Measurements from ENCODE around the gene ARMH3.

The ARMH3 gene

DNA sequence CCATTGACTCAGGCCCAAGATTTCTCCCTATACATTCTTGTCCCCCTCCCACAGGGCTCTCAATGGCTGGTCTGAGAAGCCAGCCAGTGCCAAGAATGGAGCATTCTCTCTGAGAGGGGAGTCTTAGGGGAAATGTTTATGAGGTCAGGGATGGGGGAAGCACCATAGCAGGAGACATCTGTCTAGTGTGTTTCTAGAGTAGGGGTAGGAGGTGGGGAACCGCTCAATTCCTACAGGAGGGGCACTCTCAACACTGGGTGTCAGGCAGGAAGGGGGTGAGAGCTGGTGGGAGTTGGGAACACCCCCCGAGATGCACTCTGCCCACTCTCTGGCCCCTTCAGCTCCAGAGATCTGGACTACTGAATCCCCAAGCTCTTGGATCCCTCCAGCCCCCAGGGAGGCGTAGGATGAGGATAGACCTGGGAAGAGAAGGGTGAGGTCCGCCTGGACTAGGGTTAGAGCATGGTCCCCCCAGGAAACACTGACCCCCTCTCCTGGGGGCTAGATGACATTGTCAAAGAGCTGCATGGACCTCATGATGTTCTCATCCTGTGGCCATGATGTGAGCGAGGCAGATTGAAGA, 229.0 kb downstream of the ARMH3 start:
- DNase-seq = no peak

DNA sequence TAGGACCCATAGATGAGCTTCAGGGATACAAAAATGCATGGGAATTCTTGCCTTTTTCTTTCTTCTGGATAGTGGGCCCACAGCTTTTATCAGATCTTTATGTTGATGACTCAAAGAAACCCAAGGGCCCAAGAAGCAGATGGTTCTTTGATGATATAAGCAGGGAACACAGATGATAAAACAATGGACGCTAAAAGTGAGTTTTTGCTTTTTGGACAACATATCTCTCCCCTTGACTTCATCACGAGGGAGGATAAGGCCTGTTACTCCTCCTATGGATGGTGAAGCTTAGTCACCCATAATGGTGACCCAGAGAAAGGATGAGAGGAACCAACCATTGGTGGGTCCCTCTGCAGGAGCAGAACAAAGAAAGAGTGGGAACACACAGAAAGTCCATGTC, 231.2 kb downstream of the ARMH3 start:
- no peak for DNase-seq

DNA sequence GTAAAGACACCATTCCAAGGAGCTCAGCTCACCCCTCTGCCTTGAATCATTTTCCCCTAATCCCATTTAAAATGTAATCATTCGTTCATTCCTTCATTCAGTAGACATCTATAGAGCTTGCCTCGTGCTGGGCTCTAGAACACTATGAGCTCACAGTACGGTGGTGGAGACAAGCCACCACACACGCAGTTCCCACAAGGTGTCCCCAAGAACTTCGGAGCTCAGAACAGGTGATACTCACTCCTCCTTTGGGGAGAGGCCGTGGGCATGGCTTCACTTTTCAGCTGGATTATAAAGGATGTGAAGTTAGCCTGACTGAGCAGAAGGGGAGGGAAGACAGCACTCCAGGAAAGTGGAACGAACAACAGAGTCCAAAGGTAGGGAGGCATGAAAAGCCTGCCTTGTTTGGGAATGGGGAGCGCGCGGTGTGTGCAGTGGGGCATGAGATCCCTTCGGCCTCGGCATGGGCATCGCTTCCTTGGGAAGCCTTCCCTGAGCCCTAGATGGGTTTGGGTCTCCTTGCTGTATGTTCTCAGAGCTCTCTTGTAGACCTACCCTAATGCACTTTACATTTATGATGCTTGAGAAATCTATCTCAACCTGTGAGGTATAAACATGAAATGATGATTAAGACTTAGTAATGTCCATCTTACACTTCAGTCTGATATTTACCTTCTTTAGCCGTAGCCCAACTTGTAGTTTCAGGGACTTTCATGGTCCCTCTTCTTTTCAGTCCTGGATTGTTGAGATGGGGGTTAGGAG, 236.9 kb downstream of the ARMH3 start:
- DNase-seq = no peak

DNA sequence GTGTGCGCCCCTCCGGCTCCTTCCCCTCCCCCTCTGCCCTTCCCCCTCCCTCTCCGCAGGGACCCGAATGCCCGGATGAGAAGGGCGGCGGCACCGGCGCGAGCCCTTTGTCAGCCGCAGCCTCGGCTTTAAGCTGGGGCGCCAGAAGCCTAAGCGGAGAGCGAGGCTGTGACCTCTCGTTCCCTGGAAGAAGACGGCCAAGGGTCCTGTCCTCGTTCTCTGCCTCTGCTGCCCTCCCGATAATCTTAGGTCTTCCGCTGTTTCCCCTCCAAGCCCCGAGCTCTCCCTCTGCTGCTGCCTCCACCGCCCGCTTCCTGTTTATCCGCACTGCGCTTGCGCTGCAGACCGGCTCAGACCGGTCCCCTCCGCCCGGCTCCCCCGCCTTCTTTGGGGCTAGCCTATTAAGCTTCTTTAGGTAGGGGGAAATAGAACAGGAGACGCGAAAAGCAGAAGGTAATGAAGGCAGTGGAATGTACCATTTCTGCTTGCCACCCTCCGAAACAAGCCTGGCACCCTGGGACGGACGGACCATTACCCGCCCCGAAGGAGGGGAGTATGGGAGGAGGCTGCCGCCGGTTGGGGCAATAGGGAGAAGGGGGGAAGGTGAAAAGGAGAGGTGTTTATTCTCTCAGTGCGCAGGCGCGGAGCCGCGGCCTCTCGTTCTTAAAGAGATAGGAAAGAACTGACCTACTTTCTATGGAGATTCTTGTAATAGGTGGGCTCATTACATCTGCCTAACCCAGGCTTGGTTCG, 237.7 kb downstream of the ARMH3 start, which contains the start of gene OGA:
Gene OGA (minus strand): TSS at position 326 of the 753 bp plus-strand sequence. CDS start 422 bp downstream, outside the sequence.
- DNase-seq = peak; percentile 99

DNA sequence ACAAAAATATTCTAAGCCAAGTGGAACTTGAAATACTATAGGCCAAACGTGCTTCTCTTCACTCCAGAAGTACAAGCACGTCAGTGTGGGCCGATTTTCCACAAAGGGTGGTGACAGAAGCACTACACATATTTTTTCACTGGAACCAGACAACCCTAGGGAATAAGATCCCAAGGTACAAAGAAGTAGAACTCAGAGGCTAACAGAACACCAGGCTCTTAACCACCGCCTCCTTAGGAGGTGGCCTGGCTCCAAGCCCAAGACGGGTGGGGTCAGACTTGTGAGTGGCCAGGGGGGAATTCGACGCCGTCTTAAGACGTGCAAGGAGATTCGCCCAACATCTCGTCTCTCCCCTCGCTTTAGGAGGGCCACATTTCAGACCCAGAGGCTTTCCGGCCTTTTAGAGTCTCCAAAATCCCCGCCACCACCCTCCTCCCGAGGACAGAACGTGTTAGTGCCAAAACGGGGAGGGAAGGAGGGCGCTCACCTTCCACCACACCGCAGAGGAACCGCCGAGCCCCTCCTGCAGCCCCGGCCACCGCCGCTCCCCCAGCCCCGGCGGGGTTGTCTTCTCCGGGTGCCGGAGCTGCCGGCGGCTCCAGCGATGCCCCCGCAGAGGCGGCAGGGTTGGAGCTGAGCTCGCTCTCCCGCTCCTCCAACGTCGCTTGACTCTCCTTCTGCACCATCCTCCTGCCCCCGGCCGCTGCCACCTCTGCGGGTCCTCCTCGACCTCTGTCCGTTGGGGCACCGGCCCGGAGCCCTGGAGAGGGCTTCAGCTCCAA, 238.4 kb downstream of the ARMH3 start:
- DNase-seq = peak; percentile 35

DNA sequence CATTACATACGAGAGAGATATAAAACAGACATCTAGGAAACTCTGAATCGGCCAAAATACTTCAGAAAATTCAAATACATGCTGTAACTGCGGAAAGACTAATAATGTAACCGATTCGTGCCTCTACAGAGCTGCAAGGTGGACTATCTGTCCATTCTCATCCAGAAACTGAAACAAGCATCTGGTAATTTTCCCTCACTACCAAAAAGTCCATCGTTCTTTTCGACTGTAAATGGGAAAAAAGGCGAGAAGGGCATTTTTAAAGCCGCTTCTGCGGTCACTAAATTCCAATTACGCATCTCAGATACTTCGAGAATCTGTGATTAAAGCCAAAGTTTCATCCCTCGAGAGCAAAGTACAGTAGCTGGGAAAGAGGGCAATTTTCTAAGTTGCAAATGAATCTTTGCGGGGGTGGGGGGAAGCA, 239.0 kb downstream of the ARMH3 start:
- no peak for DNase-seq

DNA sequence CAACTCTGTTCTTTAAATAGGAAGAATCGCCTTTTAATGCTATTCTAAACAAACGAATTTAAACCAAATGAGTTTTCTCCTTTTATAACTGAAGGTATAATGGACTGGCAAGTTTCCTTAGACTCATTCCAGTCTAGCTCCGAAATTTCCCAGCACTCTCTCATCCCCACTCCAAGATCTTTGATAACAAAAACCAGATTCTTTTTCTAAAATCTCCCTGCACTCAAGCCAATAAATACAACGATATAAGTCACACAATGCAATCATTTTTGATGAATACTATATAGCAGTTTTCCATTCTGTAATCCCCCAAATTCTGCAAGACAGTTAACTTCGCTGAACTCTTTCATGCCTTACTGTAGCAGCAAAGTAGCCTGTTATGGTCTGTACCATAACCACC, 239.6 kb downstream of the ARMH3 start:
- DNase-seq = no peak

DNA sequence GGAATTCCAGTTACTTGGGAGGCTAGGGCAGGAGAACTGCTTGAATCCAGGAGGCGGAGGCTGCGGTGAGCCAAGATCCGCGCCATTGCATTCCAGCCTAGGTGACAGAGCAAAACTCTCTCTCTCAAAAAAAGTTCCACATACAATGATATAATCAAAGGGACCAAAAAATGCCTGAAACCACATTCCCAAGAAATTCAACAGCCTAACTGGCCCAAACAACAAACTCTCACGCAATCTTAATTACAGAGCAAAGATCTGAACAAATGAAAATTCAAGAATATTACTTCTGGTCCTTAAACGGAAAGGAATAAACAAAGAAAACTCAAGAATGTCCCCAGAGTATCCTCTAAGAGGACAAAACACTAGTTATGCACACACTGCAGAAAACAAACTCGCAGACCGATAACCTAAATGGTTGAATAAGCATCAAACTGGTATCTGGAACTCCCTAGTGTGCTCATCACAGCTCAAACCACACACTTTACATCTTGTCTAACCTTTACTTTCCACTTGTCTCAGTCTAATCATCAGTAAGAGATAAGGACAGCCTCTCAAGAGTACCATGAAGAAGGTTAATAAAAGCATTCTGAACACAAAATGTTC, 241.4 kb downstream of the ARMH3 start:
- DNase-seq = no peak

DNA sequence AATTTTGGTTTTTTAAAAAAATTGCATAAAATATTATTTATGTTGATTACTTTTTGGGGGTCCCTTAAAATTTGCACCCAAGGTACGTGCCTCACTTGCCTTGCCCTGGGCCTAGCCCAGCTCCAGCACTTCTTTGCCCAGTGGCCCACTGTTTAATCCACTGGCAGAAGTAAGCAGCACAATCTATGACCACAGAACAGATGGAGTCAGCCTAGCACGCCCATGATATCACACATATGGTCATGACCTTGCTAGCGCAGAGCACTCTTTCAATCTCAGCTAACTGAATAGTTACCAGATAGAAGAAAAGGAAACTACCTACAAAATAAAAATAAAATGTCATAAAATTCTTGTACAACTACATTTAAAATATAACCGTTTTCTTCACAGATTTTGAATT, 243.4 kb downstream of the ARMH3 start:
- no peak for DNase-seq

DNA sequence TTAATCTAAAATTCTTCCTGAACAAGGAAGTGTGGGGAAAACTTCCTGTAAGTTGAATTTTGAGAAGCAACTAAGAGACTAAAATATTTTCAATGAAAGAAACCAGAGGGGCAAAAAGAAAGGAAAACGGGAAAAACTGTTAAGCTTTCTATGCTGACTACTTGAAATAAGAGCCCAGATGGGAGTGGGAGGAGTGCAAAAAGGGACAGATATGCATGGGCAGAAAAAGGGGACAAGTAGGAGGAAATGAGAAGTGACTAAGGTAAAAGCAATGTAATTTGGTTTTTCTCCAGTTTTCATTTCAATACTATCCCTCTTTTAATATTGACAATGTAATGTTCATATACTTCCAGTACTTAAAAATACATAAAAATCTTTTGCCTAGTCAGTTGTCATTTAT, 248.8 kb downstream of the ARMH3 start:
- DNase-seq = no peak

DNA sequence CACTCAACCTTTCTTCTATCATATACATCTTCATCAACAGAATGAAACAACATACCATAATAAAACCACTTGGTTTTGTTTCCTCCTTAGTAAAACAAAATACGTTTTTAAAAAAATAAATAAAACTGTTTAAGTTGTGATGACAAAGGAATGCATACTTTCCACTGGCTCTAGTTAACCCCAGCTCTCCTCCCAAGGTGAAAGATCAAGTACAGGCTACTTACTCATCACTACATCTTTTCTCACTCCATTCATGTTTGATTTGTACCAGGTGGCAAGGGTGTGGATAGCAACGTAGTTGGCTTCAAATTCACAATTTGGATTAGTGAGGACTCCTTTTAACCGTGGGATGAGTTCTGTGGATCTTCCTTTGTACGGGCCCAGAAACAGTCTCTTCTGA, 252.5 kb downstream of the ARMH3 start:
- no peak for DNase-seq

DNA sequence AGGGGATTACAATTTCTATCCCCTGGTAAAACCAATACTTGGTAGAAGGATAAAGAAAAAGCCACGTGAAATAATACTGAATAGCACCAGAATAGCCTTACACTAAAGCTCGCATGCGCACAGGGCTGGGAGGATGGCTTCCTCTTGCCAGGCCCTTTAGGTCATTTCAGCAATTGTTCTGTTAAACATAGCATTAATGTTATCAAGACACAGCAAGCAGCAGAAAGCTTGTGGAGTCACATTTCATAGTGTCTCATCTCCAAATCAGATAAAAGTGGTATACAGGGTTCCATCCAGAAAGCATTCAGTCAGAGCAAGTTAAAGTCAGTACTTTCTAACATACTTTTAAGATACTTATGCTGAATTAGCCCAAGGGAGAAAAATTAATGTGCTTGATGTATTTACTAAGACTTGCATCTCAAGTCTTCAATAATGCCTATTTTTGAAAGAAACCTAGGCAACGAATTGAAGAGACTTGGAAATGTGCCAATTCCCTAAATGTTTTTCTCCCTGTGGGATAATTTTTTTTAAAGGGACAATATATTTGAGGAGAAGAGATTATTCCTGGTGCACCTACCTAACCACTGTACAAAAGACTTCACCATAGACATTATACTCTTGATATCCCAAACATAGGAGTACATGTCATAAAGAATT, 258.4 kb downstream of the ARMH3 start:
- DNase-seq = no peak
